Heart right ventricle (tissue), 16 donors: Measurements from ENCODE around the gene TANC2. TPM values are rescaled to one million over a fixed set of nuclear protein-coding genes. Genes with fewer than 3 reads are reported as not detected.

Experiments used
- ATAC-seq, 8 donors: fragments of 200-7000 bp; cut with Tn5 transposase; one replicate each; pipeline ENCODE4 v1.9.1; 2020; ENCODE audit warnings: mild to moderate bottlenecking in 8 of 8, moderate library complexity in 8 of 8, moderate number of reproducible peaks in 1 of 8
- DNase-seq, 2 donors: peaks; one replicate each; pipeline ENCODE4 v3.0.0-alpha.2; 2020
- H3K27ac ChIP-seq, 10 donors: fragments of 200-600 bp; sonication (generic) in 2 of 10; one replicate each; pipeline versions ENCODE4 v1.5.0 to v1.8.0; 2020 to 2022; ENCODE audit warnings: mild to moderate bottlenecking in 3 of 10
- H3K27me3 ChIP-seq, 7 donors: fragments of 200-600 bp; one replicate each; pipeline ENCODE4 v1.8.0; 2021 to 2022; ENCODE audit warnings: mild to moderate bottlenecking in 2 of 7
- H3K36me3 ChIP-seq, 9 donors: fragments of 200-600 bp; sonication (generic) in 1 of 9; one replicate each; pipeline versions ENCODE4 v1.5.0 to v1.8.0; 2020 to 2022; ENCODE audit warnings: mild to moderate bottlenecking in 2 of 9
- H3K4me1 ChIP-seq, 9 donors: fragments of 200-600 bp; sonication (generic) in 1 of 9; one replicate each; pipeline versions ENCODE4 v1.5.0 to v1.8.0; 2020 to 2022; ENCODE audit warnings: mild to moderate bottlenecking in 4 of 9
- H3K4me3 ChIP-seq, 10 donors: fragments of 200-600 bp; sonication (generic) in 2 of 10; one replicate each; pipeline versions ENCODE4 v1.5.0 to v1.8.0; 2020 to 2022; ENCODE audit warnings: mild to moderate bottlenecking in 7 of 10, moderate library complexity in 2 of 10
- H3K9me3 ChIP-seq, 11 donors: fragments of 200-600 bp in 10 of 11; sonication (generic) in 2 of 11; one replicate each; pipeline versions ENCODE4 v1.5.0 to v1.8.0; 2013 to 2022; ENCODE audit warnings: mild to moderate bottlenecking in 2 of 11, control low read depth in 1 of 11, moderate library complexity in 1 of 11
- CTCF ChIP-seq, 9 donors: fragments of 200-600 bp; sonication (generic) in 2 of 9; IDR thresholded peaks; one replicate each; pipeline versions ENCODE4 v1.5.0 to v1.8.0; 2021 to 2022; ENCODE audit warnings: antibody characterized with exemption in 9 of 9, mild to moderate bottlenecking in 5 of 9, moderate library complexity in 1 of 9
- WGBS, 2 donors: extraction: QIAGEN DNeasy Blood & Tissue Kit; methylation state at CpG; one replicate each; pipeline ENCODE4 v1.1.7; 2013; ENCODE audit warnings: inconsistent platforms in 1 of 2; 5-methylcytosine and 5-hydroxymethylcytosine counted together
- intact Hi-C, 10 donors: fragments of 100-400 bp; cut with DNase I; formaldehyde crosslinking; loops; one replicate each; pipeline versions ENCODE4 v1.11.1 to v1.14.2; 2022
- long read RNA-seq, 3 donors: library from polyadenylated mRNA; unstranded; transcript quantifications; one replicate each; pipeline ENCODE4 v2.0.0, GENCODE V29; 2020 to 2021
- polyA plus RNA-seq, 2 donors: library from polyadenylated mRNA; stranded (reverse); fragments of 200-250 nt; gene quantifications; one replicate each; pipeline ENCODE4 v1.2.3, GENCODE V29; 2013
- total RNA-seq, 10 donors: library from RNA; stranded (reverse); fragmentation: NEBNext Ultra II Directional in 3 of 10; extraction: Animal tissue kit (Norgen Biotek cat#: 25700) in 3 of 10; gene quantifications; one replicate each; pipeline versions ENCODE4 v1.2.1 to v1.2.4, GENCODE V29; 2021 to 2023
- donor health status: Arrhythmogenic right ventricular cardiomyopathy.
- donor health status: ischemic (EF 13 %, LVEDD 7.1; RV severe dilation, severe dysfunction).
- donor health status: healthy with polysubstance abuse.
- donor health status: DM: no; HTN: yes; CAD: no.
- donor health status: DM: no; HTN: no; CAD: no.
- donor health status: ischemic (EF 25% LVEDD 6.9; RV normal size, moderate dysfunction).
- donor health status: ischemic (EF 25% LVEDD 5.7; RV mildly dilated, moderate dysfunction).
- donor health status: healthy.
- donor health status: DM: yes; HTN: yes; CAD: no.
- donor health status: Ischemic cardiomyopathy.
- donor health status: ischemic (EF 35%, LVEDD 5.7; RV mildly dilated, moderate dysfunction).
- donor health status: nonischemic (EF 11% LVEDD 7.7; RV severe dilation, severe dysfunction).
- donor health status: DM: yes; HTN: yes; CAD: no.
- donor health status: PGD.
- donor health status: ischemic (EF 29% LVEDD 5.4; RV normal size, mild dysfunction).
- donor health status: nonischemic (EF 23%, LVEDD 6.1; RV moderate dilation, normal function).

Gene TANC2
- total RNA-seq = 10 to 100 TPM in 3 of 10 donors, 1 to 10 TPM in 7; 4.8 to 19.4 (median 8.8) TPM
- 1 to 10 TPM; 1.3 to 1.4 TPM for polyA plus RNA-seq
- long read RNA-seq, donor 1, partial matches to known transcripts = 0 of 4 reads
- long read RNA-seq, donor 1, other reads (novel, unspliced or antisense) = 4 of 4 reads
- long read RNA-seq, donor 2, partial matches to known transcripts = 1 of 4 reads
- long read RNA-seq, donor 2, other reads (novel, unspliced or antisense) = 3 of 4 reads
- long read RNA-seq, donor 3, partial matches to known transcripts = 0 of 1 reads
- long read RNA-seq, donor 3, other reads (novel, unspliced or antisense) = 1 of 1 reads

GRCh38 chr17:62965686-62966425, at the start of gene TANC2:
TSS of gene TANC2 (plus strand) at chr17:62966235. CDS start at chr17:63009560, 43,325 bp downstream.
- 1 to 2% methylated on average over 40 to 80 of the region's 81 CpGs for WGBS, 2 donors
- peak within 1 kb of the TSS; percentile 80 to 95 (median 84) for H3K4me3 ChIP-seq
- H3K27ac ChIP-seq = peak within 1 kb of the TSS in 9 of 10 donors; percentile 63 to 84 (median 77)
- intact Hi-C loops = loop anchor here in 6 of 10 donors (5.0 to 10.0 kb wide), 4 partner anchors 141 to 541 kb away; partner anchors contain the start of gene METTL2A (in 1 of the 6)
- H3K27me3 ChIP-seq = no peaks in the 10 kb centered on the region
- ATAC-seq (peak; percentile 93 to 98 (median 96)), DNase-seq (peak; percentile 77 to 80)
- no peak for TF ChIP-seq CTCF (IDR thresholded peaks at IDR 0.05)
- H3K9me3 ChIP-seq = no peaks in the 10 kb centered on the region
- H3K4me1 ChIP-seq = peaks cover 3 to 25% (median 22%) of the 10 kb centered on the region in 9 donors
- H3K36me3 ChIP-seq = no peaks in the 10 kb centered on the region

- Histone ChIP-seq H3K27ac (peak overlapping the region in 4 of 10 donors; percentile 11 to 64 (median 29)), H3K36me3 (no peaks in the 10 kb centered on the region), H3K4me1 (peaks cover 0 to 24% (median 17%) of the 10 kb centered on the region in 9 donors), H3K27me3 (no peaks in the 10 kb centered on the region), H3K4me3 (no peak overlapping the region), H3K9me3 (peaks cover 0 to 7% (median 0%) of the 10 kb centered on the region in 11 donors)
- no peak for DNase-seq
- 43 to 46% methylated on average over 9 of the region's 9 CpGs for WGBS, 2 donors
- peak in 6 of 8 donors; percentile 37 to 86 (median 72) for ATAC-seq
- intact Hi-C loops = no loop called here
- no peak for TF ChIP-seq CTCF (IDR thresholded peaks at IDR 0.05)
Measured at GRCh38 chr17:62916684-62917571, 49.1 kb upstream of the TANC2 start.

- Histone ChIP-seq H3K4me3 (no peak overlapping the region), H3K36me3 (no peaks in the 10 kb centered on the region), H3K4me1 (peaks cover 0 to 24% (median 17%) of the 10 kb centered on the region in 9 donors), H3K27ac (no peak overlapping the region), H3K9me3 (no peaks in the 10 kb centered on the region), H3K27me3 (no peaks in the 10 kb centered on the region)
- intact Hi-C loops = no loop called here
- ATAC-seq (no peak), DNase-seq (no peak)
- WGBS, 2 donors = 37 to 38% methylated on average over 1 of the region's 1 CpG
- no peak for TF ChIP-seq CTCF (IDR thresholded peaks at IDR 0.05)
Measured at GRCh38 chr17:62919388-62919787, 46.6 kb upstream of the TANC2 start.

- DNase-seq = no peak
- 92 to 96% methylated on average over 1 of the region's 1 CpG for WGBS, 2 donors
- ATAC-seq = no peak
- TF ChIP-seq CTCF (IDR thresholded peaks at IDR 0.05) = no peak
- Histone ChIP-seq H3K9me3 (no peaks in the 10 kb centered on the region), H3K27ac (no peak overlapping the region), H3K4me3 (no peak overlapping the region), H3K36me3 (no peaks in the 10 kb centered on the region), H3K4me1 (peaks cover 0 to 24% (median 17%) of the 10 kb centered on the region in 9 donors), H3K27me3 (no peaks in the 10 kb centered on the region)
- intact Hi-C loops = loop anchor here in 1 of 10 donors (10.0 kb wide), 1 partner anchor 55 kb away; no protein-coding TSS in a partner anchor
Measured at GRCh38 chr17:62920300-62920699, 45.7 kb upstream of the TANC2 start.
